HepG2 (cell line): ENCODE results near the gene PIGV. TPM values are rescaled to one million over a fixed set of nuclear protein-coding genes. Genes with fewer than 3 reads are reported as not detected.
A peak's percentile ranks its signal among the peaks of the same experiment; 100 is the strongest.

Experiments used
- ARID2 ChIP-seq: sonication (generic); formaldehyde crosslinking; IDR thresholded peaks from 2 replicates; pipeline ENCODE4 v1.8.1; 2022; ENCODE audit warnings: mild to moderate bottlenecking, missing genetic modification reagents, borderline replicate concordance
- DPF2 ChIP-seq: sonication (generic); formaldehyde crosslinking; IDR thresholded peaks from 2 replicates; pipeline ENCODE4 v1.4.0; 2020; ENCODE audit warnings: mild to moderate bottlenecking, low read depth, missing genetic modification reagents, borderline replicate concordance
- HBP1 ChIP-seq: IDR thresholded peaks from 2 replicates; pipeline ENCODE4 v1.6.1; 2016; ENCODE audit warnings: low read depth, control low read depth
- HCFC1 ChIP-seq: fragments of 150-350 bp; IDR thresholded peaks from 2 replicates; pipeline ENCODE4 v1.6.1; 2014; ENCODE audit warnings: low read depth, low read length
- JDP2 ChIP-seq: sonication (generic); formaldehyde crosslinking; IDR thresholded peaks from 2 replicates; pipeline ENCODE4 v1.8.1; 2022; ENCODE audit warnings: missing genetic modification reagents, borderline replicate concordance
- KDM4B ChIP-seq: sonication (generic); formaldehyde crosslinking; IDR thresholded peaks from 2 replicates; pipeline ENCODE4 v1.4.0; 2020; ENCODE audit warnings: missing genetic modification reagents
- NPAS2 ChIP-seq: sonication (generic); formaldehyde crosslinking; IDR thresholded peaks from 2 replicates; pipeline ENCODE4 v1.8.0; 2022; ENCODE audit warnings: mild to moderate bottlenecking, missing genetic modification reagents, borderline replicate concordance
- ONECUT2 ChIP-seq: sonication (generic); formaldehyde crosslinking; IDR thresholded peaks from 2 replicates; pipeline ENCODE4 v1.4.0; 2020; ENCODE audit warnings: missing genetic modification reagents
- SIX1 ChIP-seq: sonication (generic); formaldehyde crosslinking; IDR thresholded peaks from 2 replicates; pipeline ENCODE4 v1.4.0; 2020; ENCODE audit warnings: missing genetic modification reagents, borderline replicate concordance
- SRSF4 ChIP-seq: fragments of 200-400 bp; formaldehyde crosslinking; IDR thresholded peaks from one replicate; pipeline ENCODE4 v1.6.1; 2018; ENCODE audit warnings: mild to moderate bottlenecking, low read depth, low read length, moderate library complexity; ENCODE audit not compliant: poor library complexity, severe bottlenecking
- TBX3 ChIP-seq: fragments of 450-650 bp; IDR thresholded peaks from 2 replicates; pipeline ENCODE4 v1.6.1; 2017; ENCODE audit warnings: antibody characterized with exemption, mild to moderate bottlenecking, inconsistent platforms, borderline replicate concordance
- TCF12 ChIP-seq, 2 experiments: fragments of 450-650 bp in 1 of 2; sonication (generic) in 1 of 2; formaldehyde crosslinking in 1 of 2; IDR thresholded peaks; 2 replicates each; pipeline versions ENCODE4 v1.6.1 to v1.8.0; 2017 to 2022; ENCODE audit warnings: antibody characterized with exemption in 1 of 2, mild to moderate bottlenecking in 1 of 2, missing genetic modification reagents in 1 of 2, moderate library complexity in 1 of 2
- ZFP36 ChIP-seq: fragments of 150-350 bp; IDR thresholded peaks from 2 replicates; pipeline ENCODE4 v1.6.1; 2018; ENCODE audit warnings: borderline replicate concordance, low read length, low read depth; ENCODE audit not compliant: partially characterized antibody
- ZFP37 ChIP-seq: sonication (generic); formaldehyde crosslinking; IDR thresholded peaks from 2 replicates; pipeline ENCODE4 v1.4.0; 2020; ENCODE audit warnings: missing genetic modification reagents, borderline replicate concordance
- ZFYVE20 ChIP-seq: sonication (generic); formaldehyde crosslinking; IDR thresholded peaks from 2 replicates; pipeline ENCODE4 v1.8.0; 2023; ENCODE audit warnings: low read depth, mild to moderate bottlenecking, moderate library complexity, missing genetic modification reagents, borderline replicate concordance
- ZNF205 ChIP-seq: IDR thresholded peaks from 2 replicates; pipeline ENCODE4 v1.6.1; 2018; ENCODE audit warnings: missing biosample characterization, missing genetic modification reagents
- ZNF263 ChIP-seq: sonication (generic); formaldehyde crosslinking; IDR thresholded peaks from 2 replicates; pipeline ENCODE4 v1.4.0; 2020; ENCODE audit warnings: missing genetic modification reagents
- ZNF556 ChIP-seq: sonication (generic); formaldehyde crosslinking; IDR thresholded peaks from 2 replicates; pipeline ENCODE4 v1.4.0; 2020; ENCODE audit warnings: mild to moderate bottlenecking, missing genetic modification reagents, borderline replicate concordance
- ZNF652 ChIP-seq: IDR thresholded peaks from 2 replicates; pipeline ENCODE4 v1.6.1; 2016; ENCODE audit warnings: low read depth, borderline replicate concordance
- ZNF749 ChIP-seq: sonication (generic); formaldehyde crosslinking; IDR thresholded peaks from 2 replicates; pipeline ENCODE4 v1.8.0; 2022; ENCODE audit warnings: mild to moderate bottlenecking, missing genetic modification reagents, moderate library complexity, borderline replicate concordance
- ZSCAN9 ChIP-seq: IDR thresholded peaks from 2 replicates; pipeline ENCODE4 v1.6.1; 2016; ENCODE audit warnings: borderline replicate concordance
- polyA plus RNA-seq, 8 experiments: library from polyadenylated mRNA; depleted of rRNA in 3 of 8; stranded (reverse) in 7 of 8; unstranded in 1 of 8; fragments of >200 nt; fragmentation: Illumina TruSeq in 4 of 8; extraction: Trizol in 4 of 8; gene quantifications; 2 replicates each; pipeline versions ENCODE4 v1.2.1 to v1.2.3, GENCODE V29; 2011 to 2016; ENCODE audit warnings: low read depth in 4 of 8, missing spikeins in 1 of 8, mixed read lengths in 1 of 8; ENCODE audit not compliant: insufficient read depth in 1 of 8
- total RNA-seq, 5 experiments: library from RNA; depleted of rRNA; stranded (reverse); fragments of >200 nt; fragmentation: Illumina TruSeq; extraction: Trizol; gene quantifications; 2 replicates each; pipeline ENCODE4 v1.2.3, GENCODE V29; 2016; ENCODE audit warnings: low read depth in 1 of 5
- TF ChIP-seq, protein P1 (sequence below), 2 experiments: sonication (generic) in 1 of 2; formaldehyde crosslinking in 1 of 2; IDR thresholded peaks; 2 replicates each; pipeline versions ENCODE4 v1.5.1 to v1.6.1; 2011 to 2020; ENCODE audit warnings: borderline replicate concordance in 1 of 2, low read depth in 1 of 2, low read length in 1 of 2, mild to moderate bottlenecking in 1 of 2, missing genetic modification reagents in 1 of 2, moderate library complexity in 1 of 2
- TF ChIP-seq, protein P2 (sequence below): sonication (generic); formaldehyde crosslinking; conservative IDR thresholded peaks from 2 replicates; pipeline ENCODE4 v1.4.0; 2020; ENCODE audit warnings: missing genetic modification reagents

Gene PIGV
- total and polyA plus RNA-seq, 2 of the 13 experiments (the other 11 are each of a cell fraction or from before 2014, with no cell fraction given) = 13.5 to 22.7 TPM

DNA sequence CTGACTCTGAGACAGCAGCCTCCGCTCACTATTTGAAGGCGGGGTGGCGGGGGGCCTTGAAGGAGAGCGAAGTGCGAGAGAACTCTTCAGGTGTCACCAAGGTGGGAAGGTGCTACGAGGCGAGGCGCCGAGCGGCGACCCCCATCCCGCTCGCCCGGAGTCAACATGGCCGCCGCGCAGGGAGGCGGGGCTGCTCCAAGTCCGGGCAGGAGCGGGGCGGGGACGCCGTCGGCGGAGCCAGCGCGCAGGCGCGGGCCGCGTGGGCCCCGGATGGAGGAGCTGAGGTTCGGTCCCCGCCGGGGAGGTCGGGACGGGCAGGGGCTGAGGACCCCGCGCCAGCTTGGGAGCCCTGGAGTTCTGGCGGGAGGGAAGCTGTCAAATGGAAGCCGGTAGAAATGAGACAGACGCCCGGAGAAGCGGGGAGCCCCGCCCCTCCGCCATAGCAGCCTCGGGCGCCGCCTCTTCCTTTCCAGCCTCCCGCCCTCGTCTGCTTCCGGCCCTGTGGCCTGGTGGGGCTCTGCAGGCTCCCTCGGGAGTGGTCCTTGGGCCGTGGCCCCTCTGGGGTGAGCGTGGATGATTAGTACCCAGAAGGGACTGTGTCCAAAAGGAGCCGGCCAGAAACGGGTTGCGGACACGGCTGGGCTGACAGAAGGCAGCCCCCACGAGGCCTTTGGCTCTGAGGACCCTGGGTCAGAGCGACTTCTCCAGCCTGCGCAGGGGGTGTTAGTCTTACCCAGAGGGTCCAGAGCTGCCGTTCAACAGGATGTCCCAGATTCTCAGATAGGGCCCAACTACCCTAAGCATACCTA is at the start of gene PIGV (continued):
- TF ChIP-seq SRSF4 (no peak), SIX1 (CRISPR knock-in tag) (no peak), HCFC1 (peak; percentile 59; the same call in 1 of the 2 replicates), JDP2 (CRISPR knock-in tag) (no peak), NPAS2 (no peak), KDM4B (CRISPR knock-in tag) (0 out of 2 replicates have a peak, but pooled peaks have one; percentile 39), ZFP37 (no peak), TCF12 (IDR thresholded peaks at IDR 0.05) (no peak), TCF12 (CRISPR knock-in tag; IDR thresholded peaks at IDR 0.05) (no peak), ZNF749 (no peak), ONECUT2 (no peak), ARID2 (CRISPR knock-in tag) (no peak; the same call in 1 of the 2 replicates), ZFYVE20 (CRISPR knock-in tag) (0 out of 2 replicates have a peak, but pooled peaks have one; percentile 46), ZNF263 (no peak), DPF2 (CRISPR knock-in tag) (no peak), ZNF652 (no peak), ZNF556 (CRISPR knock-in tag) (peak; percentile 60; the same call in 1 of the 2 replicates), ZSCAN9 (no peak), HBP1 (CRISPR knock-in tag) (no peak), ZNF205 (CRISPR knock-in tag) (no peak), TBX3 (no peak), ZFP36 (no peak)
- TF ChIP-seq, protein P1, sequence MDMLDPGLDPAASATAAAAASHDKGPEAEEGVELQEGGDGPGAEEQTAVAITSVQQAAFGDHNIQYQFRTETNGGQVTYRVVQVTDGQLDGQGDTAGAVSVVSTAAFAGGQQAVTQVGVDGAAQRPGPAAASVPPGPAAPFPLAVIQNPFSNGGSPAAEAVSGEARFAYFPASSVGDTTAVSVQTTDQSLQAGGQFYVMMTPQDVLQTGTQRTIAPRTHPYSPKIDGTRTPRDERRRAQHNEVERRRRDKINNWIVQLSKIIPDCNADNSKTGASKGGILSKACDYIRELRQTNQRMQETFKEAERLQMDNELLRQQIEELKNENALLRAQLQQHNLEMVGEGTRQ (IDR thresholded peaks at IDR 0.05; ENCODE audit: low read depth, low read length) = no peak
- TF ChIP-seq, protein P1 (CRISPR knock-in tag; IDR thresholded peaks at IDR 0.05; ENCODE audit: borderline replicate concordance) = no peak; the same call in 1 of the 2 replicates
- TF ChIP-seq, protein P2, sequence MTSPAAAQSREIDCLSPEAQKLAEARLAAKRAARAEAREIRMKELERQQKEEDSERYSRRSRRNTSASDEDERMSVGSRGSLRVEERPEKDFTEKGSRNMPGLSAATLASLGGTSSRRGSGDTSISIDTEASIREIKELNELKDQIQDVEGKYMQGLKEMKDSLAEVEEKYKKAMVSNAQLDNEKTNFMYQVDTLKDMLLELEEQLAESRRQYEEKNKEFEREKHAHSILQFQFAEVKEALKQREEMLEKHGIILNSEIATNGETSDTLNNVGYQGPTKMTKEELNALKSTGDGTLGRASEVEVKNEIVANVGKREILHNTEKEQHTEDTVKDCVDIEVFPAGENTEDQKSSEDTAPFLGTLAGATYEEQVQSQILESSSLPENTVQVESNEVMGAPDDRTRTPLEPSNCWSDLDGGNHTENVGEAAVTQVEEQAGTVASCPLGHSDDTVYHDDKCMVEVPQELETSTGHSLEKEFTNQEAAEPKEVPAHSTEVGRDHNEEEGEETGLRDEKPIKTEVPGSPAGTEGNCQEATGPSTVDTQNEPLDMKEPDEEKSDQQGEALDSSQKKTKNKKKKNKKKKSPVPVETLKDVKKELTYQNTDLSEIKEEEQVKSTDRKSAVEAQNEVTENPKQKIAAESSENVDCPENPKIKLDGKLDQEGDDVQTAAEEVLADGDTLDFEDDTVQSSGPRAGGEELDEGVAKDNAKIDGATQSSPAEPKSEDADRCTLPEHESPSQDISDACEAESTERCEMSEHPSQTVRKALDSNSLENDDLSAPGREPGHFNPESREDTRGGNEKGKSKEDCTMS (CRISPR knock-in tag) = no peak
